CD4-positive, alpha-beta T cell treated with Interleukin-1 beta for 1 hour (primary cell): Measurements from ENCODE around the gene PCGF3.
A peak's percentile ranks its signal among the peaks of the same experiment; 100 is the strongest.
"Not testable (repeated sequence)": the region's sequence is repeated elsewhere in the genome, so short reads cannot be mapped to it uniquely, and the experiment has no call there.

Experiments
- DNase-seq, 2 donors: peaks; one replicate each; pipeline ENCODE4 v3.0.0-alpha.2; 2020 to 2022

The PCGF3 gene

DNA sequence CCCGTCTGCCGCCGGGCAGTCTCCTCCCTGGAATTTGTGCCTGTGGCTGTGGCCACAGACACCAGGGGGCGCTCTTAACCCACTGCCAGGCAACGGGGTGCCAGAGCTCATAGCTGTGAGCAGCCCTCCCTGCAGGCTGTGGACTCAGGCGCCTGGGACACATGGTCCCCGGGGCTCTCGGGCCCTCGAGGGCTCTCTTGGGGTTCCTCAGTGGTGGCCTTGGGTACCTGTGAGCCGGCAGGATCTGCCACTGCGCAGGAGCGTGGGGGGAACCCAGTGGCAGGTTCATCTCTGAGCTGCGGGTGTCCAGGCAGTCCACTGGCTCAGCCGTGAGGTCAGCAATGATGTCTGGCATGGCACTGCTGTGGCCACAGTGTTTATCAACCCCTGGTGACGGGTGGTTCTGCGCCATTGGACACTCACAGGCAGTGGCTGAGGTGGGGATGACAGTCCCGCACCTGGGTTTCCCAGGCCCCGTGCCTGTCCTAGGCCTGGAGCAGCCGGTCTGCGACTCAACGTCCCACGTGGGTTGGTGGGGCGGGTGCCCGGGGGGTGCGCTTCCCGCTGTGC is 37.2 kb downstream of the PCGF3 start:
- DNase-seq: peak; percentile 72 to 78

DNA sequence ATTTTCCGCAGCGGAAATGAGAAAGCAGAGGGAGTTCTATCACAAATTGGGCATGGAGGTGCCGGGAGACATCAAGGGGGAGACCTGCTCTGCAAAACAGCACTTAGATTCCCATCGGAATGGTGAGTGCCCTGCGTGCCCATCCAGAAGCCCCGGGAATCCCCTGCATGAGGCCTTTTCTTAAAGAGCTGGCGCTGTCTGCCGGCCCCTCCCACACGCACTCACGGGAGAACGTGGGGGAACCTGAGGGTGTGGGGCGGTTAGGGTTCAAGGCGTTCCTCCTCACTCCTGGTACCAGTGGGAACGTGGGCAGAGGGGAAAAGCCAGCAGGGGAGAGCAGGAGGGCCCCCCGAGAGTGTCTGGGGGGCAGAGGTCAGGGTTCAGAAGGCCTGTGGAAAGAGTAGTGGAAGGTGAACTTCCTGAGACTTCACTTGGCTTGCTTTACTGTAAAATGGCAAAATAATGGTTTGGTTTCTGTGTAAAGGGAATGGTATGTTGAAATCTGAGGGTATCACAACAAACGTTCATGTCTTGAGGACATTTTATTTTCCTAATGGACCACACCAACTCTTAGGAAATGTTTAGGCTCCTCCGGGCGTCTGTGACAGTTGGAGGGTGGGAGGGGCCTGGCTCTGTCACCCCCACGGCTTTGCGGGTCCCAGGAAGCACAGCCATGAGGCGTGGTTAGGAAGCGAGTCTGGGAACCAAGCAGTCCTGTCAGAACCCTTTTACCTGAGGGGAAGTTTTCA is 38.0 kb downstream of the PCGF3 start:
- DNase-seq: no peak

DNA sequence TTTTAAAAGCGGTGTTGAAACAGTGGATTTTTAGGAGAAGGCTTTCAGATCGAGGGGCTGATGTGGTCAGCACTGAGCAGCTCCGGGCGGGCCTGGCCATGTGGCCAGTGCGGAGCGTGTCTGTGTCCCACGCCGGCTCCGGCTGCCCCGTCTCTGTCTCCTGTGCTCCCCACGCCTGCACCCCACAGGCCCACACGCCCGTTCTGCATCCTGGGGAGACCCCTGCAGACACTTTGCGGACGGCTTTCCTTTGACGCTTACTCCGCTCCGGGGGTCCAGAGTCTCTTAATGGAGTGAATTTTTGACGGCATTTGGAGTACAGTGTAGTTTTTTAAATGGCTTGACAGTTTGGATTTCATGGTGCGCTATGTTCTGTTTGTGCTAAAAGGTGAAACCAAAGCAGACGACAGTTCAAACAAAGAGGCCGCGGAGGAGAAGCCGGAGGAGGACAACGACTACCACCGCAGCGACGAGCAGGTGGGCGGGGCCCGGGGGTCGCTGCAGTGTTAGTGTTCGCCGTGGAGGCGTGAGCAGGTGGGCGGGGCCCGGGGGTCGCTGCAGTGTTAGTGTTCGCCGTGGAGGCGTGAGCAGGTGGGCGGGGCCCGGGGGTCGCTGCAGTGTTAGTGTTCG is 38.7 kb downstream of the PCGF3 start:
- DNase-seq: no peak

DNA sequence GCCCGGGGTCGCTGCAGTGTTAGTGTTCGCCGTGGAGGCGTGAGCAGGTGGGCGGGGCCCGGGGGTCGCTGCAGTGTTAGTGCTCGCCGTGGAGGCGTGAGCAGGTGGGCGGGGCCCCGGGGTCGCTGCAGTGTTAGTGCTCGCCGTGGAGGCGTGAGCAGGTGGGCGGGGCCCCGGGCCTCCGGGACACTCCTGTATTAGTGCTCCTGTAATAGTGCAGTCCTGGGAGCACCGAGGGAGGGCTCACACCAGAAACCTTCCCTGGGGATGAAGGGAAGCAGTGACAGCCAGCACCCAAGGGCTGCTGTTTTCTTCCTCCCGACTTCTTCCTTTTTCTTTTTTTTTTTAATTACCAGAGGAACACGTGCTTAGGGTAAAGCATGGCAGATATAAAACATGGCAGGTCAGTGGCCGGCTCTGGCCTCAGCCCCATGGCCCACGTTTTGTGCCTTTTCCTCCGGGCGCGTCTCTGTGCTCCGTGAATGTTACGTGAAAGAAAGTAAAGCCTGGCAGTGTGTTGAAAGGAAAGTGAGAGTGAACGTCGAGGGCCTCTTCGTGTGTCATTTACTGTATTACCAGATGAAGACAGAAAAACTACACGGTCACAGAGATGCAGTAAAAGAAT is 42.0 kb downstream of the PCGF3 start:
- DNase-seq: no peak

DNA sequence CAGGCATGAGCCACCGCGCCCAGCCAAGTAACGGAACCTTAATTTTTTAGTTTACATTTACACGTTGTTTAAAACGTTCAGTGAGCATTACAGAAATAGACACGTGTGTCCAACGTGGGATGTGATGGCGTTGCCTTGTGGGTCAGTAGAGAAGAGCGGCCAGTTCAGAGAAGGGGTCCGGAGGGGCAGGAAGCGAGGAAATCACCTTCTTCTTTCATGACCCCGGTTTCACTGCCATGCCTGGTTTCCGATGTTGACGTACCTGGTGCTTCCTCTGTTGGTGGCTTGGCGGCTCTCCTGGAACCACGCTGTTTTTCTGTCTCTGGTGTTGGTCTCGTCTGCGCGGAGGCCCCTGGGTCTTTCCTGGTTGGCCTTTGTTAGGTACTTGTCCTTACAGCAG is 42.8 kb downstream of the PCGF3 start:
- no peak for DNase-seq

DNA sequence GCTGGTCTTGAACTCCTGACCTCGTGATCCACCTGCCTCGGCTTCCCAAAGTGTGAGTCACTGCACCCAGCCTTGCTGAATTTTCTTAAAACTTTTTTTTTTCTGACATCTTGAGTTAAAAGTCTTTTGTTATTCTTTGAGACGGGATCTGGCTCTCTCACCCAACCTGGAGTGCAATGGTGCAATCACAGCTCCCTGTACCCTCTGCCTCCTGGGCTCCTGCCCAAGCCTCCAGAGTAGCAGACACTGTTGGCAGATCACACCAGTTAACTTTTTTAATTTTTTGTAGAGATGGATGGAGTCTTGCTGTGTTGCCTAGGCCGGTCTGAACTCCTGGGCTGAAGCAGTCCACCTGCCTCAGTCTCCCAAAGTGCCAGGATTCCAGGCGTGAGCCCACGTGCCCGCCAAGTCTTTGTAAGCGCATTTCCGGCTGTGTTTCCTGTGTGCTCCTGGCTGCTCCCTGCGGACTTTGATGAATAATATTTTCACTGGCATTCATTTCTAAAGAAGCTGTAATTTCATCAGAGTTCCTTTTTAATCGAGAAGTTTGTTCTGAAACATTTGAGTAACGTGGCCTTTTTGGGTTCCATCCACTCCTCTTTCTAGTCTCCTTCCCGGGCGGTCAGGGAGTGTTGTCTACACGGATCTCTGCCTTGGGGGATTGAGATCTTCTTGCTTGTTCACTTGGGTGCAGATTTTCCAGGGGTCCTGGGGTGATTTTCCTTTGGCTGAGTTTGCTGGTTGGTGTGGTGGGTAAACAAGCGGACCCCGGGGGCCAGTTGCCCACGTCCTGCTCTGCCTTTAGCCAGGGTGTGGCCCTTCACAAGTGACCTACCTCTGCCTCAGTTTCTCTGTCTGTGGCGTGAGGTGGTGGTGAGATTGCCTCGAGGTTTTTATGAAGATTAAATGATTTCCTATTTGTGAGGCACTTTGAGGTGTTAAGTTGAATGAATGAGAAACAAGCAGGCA is 44.4 kb downstream of the PCGF3 start:
- no peak for DNase-seq

DNA sequence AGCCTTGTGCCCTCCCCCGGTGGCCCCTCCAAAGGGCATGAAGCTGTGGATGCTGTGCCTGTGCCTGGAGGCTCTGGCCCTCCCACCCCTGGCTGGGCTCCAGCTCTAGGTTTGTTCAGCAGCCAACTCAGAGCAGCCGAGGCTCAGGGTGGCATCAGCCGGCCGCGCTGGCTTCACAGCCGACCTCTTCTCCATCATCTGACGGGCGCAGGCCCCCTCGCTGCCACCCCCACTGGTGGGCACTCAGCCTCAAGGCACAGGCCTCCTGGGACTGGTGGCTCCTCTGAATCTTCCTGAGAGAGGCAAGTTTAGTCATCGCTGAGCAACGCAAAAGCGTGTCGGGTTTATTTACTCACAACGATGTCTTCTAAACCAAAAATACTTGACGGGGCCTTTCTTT is 46.0 kb downstream of the PCGF3 start:
- no peak for DNase-seq

DNA sequence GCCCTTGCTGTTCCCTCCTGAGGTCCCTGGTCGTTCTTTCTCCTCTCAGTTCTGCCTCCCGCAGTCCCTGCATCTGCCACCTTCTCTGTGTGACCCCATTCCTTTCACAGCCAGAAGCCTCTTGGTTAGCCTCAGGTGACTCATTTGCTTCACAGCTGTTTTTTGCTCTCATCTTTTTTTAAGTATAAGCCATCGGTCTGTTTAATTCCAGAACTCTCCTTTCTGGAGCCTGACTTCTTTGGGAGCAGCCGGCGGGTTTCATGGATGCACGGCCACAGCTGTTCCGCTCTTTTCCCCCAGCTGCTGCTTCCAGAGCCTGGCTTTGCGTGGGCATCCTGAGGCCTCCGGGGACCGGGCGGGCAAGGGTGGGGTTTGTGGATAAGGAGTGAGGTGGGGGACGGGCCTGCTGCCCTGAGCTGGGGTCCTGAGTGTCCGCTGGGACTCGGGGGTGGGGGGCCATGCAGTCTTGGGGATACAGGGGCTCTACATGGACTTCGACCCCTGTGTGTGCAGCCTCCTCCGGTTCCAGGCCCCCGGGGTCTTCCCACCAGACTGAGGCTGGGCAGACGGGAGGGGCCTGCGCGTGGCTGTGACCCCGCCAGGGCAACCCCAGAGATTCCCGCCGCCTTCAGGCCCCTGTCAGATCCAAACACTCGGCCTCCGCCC is 46.7 kb downstream of the PCGF3 start:
- no peak for DNase-seq

DNA sequence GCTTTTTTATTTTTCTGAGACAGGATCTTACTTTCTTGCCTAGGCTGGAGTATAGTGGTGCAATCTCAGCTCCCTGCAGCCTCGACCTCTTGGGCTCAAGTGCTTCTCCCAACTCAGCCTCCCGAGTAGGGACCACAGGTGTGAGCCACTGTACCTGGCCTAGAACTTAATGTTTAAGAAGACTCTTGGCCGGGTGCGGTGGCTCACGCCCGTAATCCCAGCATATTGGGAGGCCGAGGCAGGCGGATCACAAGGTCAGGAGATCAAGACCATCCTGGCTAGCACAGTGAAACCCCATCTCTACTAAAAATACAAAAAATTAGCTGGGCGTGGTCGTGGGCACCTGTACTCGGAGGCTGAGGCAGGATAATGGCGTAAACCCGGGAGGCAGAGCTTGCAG is 47.6 kb downstream of the PCGF3 start:
- not testable (repeated sequence) for DNase-seq

DNA sequence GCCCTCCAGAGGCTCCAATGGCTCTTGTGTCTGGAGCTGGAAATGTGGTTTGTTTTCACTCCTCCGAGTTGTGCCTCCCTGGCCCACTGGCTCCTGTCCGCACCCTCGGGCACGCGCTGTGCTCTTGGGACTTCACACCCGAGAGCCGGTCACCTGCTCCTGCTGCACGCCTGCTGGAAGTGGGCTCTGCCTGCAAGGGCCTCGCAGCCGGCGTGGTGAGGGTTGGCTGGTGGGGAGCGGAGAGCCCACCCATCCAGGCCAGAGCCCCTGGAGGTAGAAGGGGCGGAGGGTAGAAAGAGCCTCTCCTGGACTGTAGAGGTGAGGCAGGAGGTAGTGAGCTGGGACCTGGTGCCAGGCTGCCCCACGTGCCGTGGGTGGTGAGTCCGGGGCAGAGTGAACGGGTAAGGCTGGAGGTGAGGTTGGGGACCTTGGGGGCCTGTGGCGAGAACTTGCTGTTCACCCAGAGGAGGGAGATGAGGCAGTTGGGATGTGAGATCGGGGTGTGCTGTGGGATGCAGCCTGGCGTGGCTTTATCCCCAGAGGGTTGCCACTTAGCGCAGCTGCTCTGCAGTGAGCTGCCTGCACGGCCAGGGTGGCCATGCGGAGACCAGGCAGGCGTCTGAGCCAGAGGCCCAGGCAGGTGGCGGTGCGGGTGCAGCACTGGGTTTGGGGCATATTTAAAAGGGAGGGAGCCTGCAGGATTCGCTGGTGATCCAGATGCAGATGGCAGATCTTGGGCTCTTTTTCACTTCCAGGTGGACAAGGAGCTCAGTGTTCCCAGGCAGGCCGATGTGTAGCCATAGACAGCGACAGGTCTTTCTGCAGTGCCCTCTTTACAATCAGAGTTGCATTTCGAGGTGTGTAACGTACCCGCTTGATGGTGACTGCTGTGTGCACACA is 48.8 kb downstream of the PCGF3 start:
- DNase-seq: no peak

DNA sequence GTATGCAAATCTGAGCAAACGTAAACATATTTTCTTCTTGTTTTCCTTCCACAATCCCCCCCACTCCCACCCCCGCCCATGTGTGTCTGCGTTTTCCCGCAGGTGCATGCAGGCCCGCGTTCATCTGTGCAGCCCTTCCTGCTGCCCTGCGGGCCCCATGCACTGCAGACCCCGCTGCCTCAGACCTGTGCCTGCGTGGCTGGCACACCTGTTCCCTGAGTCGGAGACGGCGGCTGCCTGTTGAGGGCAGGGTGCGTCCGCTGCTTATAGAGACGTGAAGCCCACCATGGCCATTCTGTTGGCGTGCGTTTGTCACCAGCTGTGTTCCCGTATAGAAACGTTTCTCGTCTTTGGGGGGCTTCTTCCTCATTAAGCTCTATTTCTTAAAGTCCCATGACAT is 51.5 kb downstream of the PCGF3 start:
- no peak for DNase-seq

DNA sequence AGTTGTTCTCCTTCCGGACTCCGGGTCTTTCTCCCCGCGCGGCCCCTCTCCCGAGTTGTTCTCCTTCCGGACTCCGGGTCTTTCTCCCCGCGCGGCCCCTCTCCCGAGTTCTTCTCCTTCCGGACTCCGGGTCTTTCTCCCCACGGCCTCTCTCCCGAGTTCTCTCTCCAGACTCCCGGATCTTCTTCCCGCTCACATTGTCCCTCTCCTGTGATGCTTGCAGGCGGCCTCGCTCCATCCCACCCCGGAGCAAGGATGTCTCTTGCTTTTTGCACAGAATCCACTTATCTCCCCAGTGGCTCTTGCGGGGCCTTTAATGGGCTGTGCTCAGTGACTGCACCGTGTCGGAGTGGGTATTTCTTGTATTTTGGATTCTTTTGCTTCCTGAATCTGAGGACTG is 54.2 kb downstream of the PCGF3 start:
- not testable (repeated sequence) for DNase-seq

DNA sequence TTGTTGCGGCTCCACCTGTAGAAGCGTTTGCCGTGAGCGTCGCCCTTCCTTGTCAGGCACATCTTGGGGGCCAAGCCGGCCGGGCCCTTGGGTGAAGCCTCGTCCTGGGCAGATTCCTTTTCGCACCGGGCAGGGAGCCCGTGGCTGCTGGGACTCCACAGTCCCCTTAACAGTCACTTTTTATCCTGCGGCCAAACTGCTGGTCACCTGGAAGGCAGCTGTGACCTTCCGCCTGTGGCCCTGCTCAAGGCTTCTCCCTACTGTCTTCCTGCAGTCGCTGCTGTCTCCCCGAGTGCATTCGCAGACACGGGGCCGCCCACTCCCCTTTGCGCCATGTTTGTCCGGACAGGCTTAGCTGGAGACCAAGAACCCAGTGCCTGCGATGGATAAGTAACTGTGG is 55.0 kb downstream of the PCGF3 start:
- DNase-seq: no peak

DNA sequence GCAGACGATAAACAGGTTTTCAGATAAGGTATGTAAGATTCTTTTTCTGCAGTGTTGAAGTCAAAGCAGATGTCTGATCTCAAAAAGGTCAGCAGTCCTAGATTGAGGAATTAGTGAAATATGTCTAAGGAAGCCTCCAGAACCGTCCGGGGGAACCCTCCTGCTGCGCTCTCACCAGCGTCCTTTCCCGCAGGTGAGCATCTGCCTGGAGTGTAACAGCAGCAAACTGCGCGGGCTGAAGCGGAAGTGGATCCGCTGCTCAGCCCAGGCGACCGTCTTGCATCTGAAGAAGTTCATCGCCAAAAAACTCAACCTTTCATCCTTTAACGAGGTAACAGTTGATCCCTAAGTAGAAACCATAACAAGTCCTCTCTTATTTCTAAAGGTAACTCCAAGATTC is 55.5 kb downstream of the PCGF3 start:
- no peak for DNase-seq

DNA sequence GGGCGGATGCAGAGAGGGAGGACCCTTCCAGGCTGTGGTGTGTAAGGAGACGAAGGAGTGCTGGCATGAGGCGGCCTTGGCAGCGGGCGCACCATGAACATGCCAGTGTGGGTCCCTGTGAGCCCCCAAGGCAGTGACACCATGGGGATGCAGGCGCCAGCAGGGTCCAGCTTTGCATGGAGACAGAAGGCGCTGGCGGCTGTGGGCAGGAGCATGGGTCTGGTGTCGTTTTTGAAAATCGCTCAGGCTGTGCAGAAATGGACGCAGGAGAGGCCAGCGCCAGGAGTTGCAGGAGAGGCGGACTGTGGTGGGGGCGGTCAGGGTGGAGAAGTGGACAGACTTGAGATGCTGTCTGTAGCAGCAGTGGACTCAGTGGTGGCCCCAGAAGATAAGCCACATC is 56.1 kb downstream of the PCGF3 start:
- DNase-seq: no peak

DNA sequence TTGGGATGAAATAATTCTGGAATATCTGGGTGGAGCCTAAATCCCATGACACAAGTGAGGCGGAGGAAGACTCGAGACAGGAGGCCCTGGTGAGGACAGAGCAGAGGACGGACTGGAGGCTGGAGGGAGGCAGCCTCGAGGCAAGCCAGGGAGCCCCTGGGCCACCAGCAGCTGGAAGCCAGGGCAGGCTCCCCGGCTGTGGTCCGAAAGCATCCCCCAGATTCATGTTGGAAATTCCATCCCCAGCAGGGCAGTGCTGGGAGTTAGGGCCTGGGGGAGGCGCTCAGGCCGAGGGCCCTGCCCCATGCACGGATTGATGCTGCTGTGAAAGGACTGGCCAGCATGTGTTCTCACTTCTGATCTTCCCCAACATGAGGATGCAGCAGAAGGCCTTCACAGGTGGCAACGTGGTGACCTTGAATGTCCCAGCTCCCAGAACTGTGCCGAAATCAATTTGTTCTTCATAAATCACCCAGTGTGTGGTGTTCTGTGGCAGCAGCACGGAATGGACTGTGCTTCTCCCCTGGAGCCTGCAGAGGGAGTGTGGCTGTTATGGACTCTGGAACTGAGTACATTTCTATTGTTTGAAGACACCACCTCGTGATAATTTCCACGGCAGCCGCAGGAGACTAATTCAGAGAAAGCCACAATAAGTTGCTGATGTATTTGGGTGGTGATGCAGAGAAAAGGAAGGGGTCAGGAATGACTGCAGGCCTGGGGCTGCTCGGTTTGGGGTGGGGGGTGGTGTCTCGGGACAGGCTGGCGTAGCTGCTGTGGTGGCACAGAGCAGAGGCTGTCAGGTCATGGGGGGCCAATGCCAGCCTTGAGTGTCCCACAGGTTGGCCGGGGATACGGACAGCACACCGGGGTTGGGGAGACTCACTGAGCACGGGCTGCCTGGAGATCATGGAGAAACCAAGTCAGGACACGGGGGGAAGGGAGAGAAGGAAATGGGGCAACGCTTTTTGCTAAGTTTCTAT is 56.9 kb downstream of the PCGF3 start:
- no peak for DNase-seq

DNA sequence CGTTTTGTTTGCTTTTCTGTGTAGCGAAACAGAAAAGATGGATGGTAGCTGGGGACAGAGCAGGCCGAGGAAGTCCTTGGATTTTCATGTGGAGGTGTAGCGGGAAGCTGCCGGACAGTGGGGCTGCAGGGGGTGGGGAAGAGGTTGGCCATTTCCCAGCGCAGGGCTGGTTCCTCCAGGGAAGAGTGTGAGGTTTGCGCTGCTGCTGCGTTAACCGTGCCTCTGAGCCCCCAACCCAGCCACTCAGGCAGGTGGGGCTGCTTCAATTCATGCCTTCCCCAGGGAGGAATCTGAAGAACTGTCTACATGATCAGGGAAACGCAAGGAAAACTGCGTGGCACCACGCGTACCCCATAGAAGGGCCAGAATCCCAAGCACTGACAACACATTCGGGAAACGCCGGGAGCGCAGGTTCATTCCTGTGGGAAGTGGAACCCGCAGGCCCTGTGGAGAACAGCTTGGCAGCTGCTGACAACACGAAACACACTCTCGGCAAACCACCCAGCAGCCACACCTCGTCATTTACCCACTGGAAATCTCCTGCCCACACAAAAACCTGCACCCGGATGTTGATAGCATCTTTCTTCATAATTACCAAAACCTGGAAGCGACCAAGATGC is 57.7 kb downstream of the PCGF3 start:
- no peak for DNase-seq

DNA sequence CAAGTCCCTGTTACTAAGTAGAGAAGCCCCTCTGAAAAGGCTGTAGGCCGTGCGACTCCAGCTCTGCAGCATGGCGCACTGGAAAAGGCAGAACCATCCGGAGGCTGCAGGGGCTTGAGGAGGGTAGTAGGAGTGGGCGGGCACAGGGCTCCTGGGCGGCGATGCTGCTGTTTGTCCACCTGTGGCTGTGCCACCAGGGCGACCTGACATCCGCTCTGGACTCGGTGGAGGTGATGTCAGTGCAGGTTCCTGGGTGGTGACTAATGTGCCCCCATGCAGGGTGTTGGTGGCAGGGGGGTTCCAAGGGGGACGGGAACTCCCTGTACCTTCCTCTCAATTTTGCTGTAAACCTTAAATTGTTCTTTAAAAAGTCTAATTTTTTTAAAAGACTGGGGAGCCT is 58.3 kb downstream of the PCGF3 start:
- peak in 1 of 2 donors; percentile 16 for DNase-seq

DNA sequence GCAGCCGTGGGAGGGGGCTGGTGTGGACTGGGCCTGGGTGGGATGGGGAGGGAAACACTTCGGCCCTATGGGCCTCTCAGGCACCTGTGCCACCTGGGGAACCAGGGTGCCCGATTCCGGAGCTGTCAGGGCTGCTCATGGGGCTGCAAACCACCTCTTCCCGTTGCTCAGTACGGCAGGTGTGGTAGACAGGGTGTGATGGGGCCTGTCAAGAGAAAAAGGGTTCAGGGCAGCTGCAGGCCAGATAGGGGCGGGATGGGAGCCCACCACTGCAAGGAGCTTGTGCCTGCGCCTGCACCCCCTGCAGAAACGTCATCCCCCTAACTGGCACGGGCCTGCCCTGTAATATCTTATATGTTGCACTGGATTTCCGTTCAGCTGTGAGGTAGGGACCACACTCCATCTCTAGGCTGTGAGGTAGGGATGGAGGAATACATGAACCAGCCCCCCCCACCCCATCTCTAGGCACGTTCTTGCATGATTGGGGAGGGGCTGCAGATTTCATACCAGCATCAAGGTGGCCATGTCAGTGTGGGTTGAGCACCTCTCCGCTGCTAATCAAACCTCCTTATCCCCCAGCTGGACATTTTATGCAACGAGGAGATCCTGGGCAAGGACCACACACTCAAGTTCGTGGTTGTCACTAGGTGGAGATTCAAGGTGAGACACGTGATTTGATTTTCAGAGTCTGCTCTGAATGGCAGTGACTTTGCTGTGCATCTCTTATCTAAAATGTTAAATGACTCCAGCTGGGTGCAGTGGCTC is 59.0 kb downstream of the PCGF3 start:
- no peak for DNase-seq
